Uterus (tissue), 4 donors: ENCODE data around the gene ADARB2. TPM values are rescaled to one million over a fixed set of nuclear protein-coding genes. Genes with fewer than 3 reads are reported as not detected.
"Not testable (repeated sequence)": the region's sequence is repeated elsewhere in the genome, so short reads cannot be mapped to it uniquely, and the experiment has no call there.

Source experiments
- DNase-seq, 2 donors: peaks; one replicate each; pipeline ENCODE4 v3.0.0-alpha.2; 2019 to 2020
- H3K27ac ChIP-seq, 2 donors: fragments of 200-600 bp; sonication (generic); 1 replicate in 1 of 2; 2 replicates in 1 of 2; pipeline ENCODE4 v1.5.1; 2016 to 2018
- H3K27me3 ChIP-seq, 2 donors: fragments of 200-600 bp; sonication (generic); one replicate each; pipeline ENCODE4 v1.5.1; 2018 to 2019; ENCODE audit warnings: control low read depth in 1 of 2
- H3K36me3 ChIP-seq, 2 donors: fragments of 200-600 bp; sonication (generic); one replicate each; pipeline ENCODE4 v1.5.1; 2019; ENCODE audit warnings: control low read depth in 1 of 2
- H3K4me1 ChIP-seq, 2 donors: fragments of 200-600 bp; sonication (generic); one replicate each; pipeline ENCODE4 v1.5.1; 2018 to 2019; ENCODE audit warnings: control low read depth in 1 of 2
- H3K4me3 ChIP-seq, 2 donors: fragments of 200-600 bp; sonication (generic); 1 replicate in 1 of 2; 2 replicates in 1 of 2; pipeline ENCODE4 v1.5.1; 2018 to 2019; ENCODE audit warnings: mild to moderate bottlenecking in 1 of 2
- H3K9me3 ChIP-seq, 2 donors: fragments of 200-600 bp; sonication (generic); one replicate each; pipeline ENCODE4 v1.5.1; 2019; ENCODE audit warnings: control low read depth in 1 of 2
- POLR2A ChIP-seq, 2 donors: fragments of 450-650 bp; IDR thresholded peaks; one replicate each; pipeline ENCODE4 v1.6.1; 2016; ENCODE audit warnings: antibody characterized with exemption in 2 of 2, mild to moderate bottlenecking in 1 of 2, moderate library complexity in 1 of 2
- intact Hi-C: fragments of 100-400 bp; cut with DNase I; formaldehyde crosslinking; loops from one replicate; pipeline ENCODE4 v1.15.1; 2023; ENCODE audit warnings: low total_unique reads
- total RNA-seq, 4 donors: library from RNA; depleted of rRNA in 3 of 4; stranded (reverse); fragments of >200 nt in 3 of 4; gene quantifications; one replicate each; pipeline versions ENCODE4 v1.1.0 to v1.2.4, GENCODE V29; 2014 to 2023
- TF ChIP-seq, protein P1 (sequence below), 4 experiments: fragments of 200-600 bp in 2 of 4; fragments of 450-650 bp in 2 of 4; sonication (generic) in 2 of 4; IDR thresholded peaks; one replicate each; pipeline ENCODE4 v1.5.1; 2016 to 2019; ENCODE audit warnings: antibody characterized with exemption in 4 of 4, mild to moderate bottlenecking in 2 of 4, moderate library complexity in 1 of 4
- donor health status: DM: yes; HTN: yes; CAD: no.

The ADARB2 gene
- total RNA-seq, 4 donors from 2014 or later, result 0.76 to 2.6 (median 2.0) TPM; not detected in 1

DNA sequence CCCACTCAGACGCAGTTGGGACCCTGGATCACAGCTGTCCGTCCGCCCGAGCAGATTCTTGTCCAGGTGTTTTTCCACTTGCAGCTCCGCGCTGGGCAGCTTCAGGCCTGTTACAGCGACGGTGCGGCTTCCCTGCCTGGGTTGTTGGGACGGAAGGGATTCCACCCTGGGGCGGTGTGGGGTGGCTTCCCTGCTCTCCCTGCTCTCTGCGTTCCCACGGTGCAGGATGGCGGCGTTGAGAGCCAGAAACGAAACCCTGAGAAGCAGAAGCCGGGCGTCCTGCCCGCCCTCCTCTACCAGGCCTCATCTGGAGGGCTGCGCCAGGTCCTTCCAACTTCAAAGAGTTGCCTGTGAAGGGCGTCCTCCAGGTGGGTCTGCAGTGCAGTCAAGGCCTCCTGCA lies 194.4 kb downstream of the ADARB2 start:
- Histone ChIP-seq H3K9me3 (no peaks in the 10 kb centered on the region), H3K27ac (no peak overlapping the region), H3K4me3 (no peak overlapping the region), H3K36me3 (no peaks in the 10 kb centered on the region), H3K27me3 (no peaks in the 10 kb centered on the region), H3K4me1 (no peaks in the 10 kb centered on the region)
- intact Hi-C loops, result no loop called here
- no peak for TF ChIP-seq POLR2A (IDR thresholded peaks at IDR 0.05)
- TF ChIP-seq, protein P1, sequence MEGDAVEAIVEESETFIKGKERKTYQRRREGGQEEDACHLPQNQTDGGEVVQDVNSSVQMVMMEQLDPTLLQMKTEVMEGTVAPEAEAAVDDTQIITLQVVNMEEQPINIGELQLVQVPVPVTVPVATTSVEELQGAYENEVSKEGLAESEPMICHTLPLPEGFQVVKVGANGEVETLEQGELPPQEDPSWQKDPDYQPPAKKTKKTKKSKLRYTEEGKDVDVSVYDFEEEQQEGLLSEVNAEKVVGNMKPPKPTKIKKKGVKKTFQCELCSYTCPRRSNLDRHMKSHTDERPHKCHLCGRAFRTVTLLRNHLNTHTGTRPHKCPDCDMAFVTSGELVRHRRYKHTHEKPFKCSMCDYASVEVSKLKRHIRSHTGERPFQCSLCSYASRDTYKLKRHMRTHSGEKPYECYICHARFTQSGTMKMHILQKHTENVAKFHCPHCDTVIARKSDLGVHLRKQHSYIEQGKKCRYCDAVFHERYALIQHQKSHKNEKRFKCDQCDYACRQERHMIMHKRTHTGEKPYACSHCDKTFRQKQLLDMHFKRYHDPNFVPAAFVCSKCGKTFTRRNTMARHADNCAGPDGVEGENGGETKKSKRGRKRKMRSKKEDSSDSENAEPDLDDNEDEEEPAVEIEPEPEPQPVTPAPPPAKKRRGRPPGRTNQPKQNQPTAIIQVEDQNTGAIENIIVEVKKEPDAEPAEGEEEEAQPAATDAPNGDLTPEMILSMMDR (IDR thresholded peaks at IDR 0.05), result no peak
- DNase-seq, result no peak

DNA sequence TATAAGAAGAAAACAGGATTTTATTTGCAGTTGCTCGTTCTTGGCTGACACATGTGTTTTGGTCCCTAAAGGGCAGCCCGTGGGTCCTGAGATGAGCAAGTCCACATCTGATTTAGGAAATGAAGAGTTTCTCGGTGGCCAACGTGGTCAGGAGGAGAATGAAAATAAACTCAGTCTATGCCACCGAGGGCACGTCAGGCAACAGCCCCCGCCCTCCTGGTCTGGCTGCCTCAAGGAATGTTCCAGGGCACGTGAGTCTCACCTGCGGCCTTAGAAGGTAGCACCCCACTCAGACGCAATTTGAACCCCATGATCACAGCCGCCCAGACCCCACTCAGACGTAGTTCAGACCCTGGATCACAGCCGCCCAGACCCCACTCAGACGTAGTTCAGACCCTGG lies 197.2 kb downstream of the ADARB2 start:
- Histone ChIP-seq H3K27ac (no peak overlapping the region), H3K27me3 (no peaks in the 10 kb centered on the region), H3K36me3 (no peaks in the 10 kb centered on the region), H3K9me3 (no peaks in the 10 kb centered on the region), H3K4me3 (no peak overlapping the region), H3K4me1 (no peaks in the 10 kb centered on the region)
- TF ChIP-seq POLR2A (IDR thresholded peaks at IDR 0.05), result no peak
- TF ChIP-seq, protein P1 (IDR thresholded peaks at IDR 0.05), result no peak
- intact Hi-C loops, result no loop called here
- no peak for DNase-seq

DNA sequence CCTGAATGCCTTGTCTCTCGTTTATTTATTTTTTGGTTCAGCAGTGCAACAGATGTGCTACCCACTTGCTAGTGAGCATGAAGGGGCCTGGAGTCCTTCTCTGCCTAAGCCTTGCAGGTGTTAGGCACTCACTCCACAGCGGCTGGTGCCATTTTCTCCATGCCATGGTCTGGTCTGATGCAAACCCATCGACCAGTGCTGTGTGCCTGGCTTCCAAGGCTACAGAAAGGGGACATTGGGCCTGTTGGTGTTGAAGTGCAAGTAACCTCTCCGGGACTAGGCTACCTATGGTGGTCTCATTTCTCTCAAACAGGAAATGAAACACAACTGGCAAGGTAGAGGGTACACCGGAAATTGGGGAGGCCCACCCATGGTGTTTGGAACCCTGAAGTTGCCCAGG lies 198.1 kb downstream of the ADARB2 start:
- intact Hi-C loops, result no loop called here
- Histone ChIP-seq H3K9me3 (no peaks in the 10 kb centered on the region), H3K4me3 (no peak overlapping the region), H3K27ac (no peak overlapping the region), H3K27me3 (no peaks in the 10 kb centered on the region), H3K4me1 (no peaks in the 10 kb centered on the region), H3K36me3 (no peaks in the 10 kb centered on the region)
- DNase-seq, result no peak
- TF ChIP-seq POLR2A (IDR thresholded peaks at IDR 0.05), result no peak
- TF ChIP-seq, protein P1 (IDR thresholded peaks at IDR 0.05), result no peak

DNA sequence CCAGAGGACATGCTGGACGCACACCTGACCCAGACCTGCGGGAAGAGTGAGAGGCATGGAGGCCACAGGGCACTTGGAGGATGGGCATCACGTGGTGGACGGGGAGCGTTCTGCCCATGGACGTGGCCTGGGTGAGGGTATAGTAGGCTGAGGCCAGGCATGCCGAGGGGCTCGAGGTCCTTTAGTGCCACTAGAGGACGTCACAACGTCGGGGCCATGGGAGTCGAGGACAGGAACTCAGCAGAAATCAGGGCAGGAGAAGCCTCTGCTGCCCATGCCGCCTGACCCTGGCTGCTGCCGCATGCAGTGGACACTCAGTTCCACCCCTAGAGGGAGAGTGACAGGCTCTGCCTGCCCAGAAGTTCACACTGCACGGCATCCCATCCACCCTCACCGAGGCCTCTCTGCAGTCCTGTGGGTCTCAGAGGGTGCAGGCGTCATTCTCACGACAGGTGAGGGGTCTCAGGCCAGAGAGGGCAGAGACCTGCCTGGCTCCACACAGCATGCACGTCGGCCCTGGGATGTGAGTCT lies 198.7 kb downstream of the ADARB2 start:
- TF ChIP-seq, protein P1 (IDR thresholded peaks at IDR 0.05), result no peak
- no peak for TF ChIP-seq POLR2A (IDR thresholded peaks at IDR 0.05)
- Histone ChIP-seq H3K4me1 (no peaks in the 10 kb centered on the region), H3K9me3 (no peaks in the 10 kb centered on the region), H3K27ac (no peak overlapping the region), H3K27me3 (no peaks in the 10 kb centered on the region), H3K4me3 (no peak overlapping the region), H3K36me3 (no peaks in the 10 kb centered on the region)
- intact Hi-C loops, result no loop called here
- DNase-seq, result no peak

DNA sequence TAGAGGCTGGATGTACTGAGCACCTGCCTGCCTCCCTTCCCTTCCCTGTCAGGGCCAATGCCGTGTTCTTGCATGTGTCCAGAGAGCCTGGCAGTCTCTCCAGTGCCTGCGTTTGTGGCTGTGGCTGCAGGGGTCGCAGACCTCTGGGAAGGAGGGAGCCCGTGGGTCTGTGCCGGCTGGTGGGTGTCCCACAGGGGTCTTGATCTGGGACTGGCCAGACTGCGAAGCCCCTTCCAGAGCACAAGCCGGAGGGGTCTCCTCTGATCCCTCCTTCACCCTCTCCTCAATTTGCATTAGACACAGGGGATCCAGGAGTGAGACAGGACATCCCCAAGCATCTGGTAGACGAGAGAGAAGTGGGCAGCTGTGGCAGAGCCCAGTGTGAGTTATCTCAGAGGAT lies 199.2 kb downstream of the ADARB2 start:
- Histone ChIP-seq H3K27me3 (no peaks in the 10 kb centered on the region), H3K9me3 (no peaks in the 10 kb centered on the region), H3K4me1 (no peaks in the 10 kb centered on the region), H3K4me3 (no peak overlapping the region), H3K27ac (no peak overlapping the region), H3K36me3 (no peaks in the 10 kb centered on the region)
- DNase-seq, result no peak
- TF ChIP-seq, protein P1 (IDR thresholded peaks at IDR 0.05), result no peak
- no peak for TF ChIP-seq POLR2A (IDR thresholded peaks at IDR 0.05)
- intact Hi-C loops, result no loop called here

DNA sequence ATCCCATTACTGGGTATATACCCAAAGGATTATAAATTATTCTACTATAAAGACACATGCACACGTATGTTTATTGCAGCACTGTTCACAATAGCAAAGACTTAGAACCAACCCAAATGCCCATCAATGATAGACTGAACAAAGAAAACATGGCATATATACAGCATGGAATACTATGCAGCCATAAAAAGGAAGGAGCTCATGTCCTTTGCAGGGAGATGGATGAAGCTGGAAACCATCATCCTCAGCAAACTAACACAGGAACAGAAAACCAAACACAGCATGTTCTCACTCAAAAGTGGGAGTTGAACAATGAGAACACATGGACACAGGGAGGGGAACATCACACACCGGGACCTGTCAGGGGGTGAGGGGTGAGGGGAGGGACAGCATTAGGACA lies 199.9 kb downstream of the ADARB2 start:
- H3K4me3 ChIP-seq, H3K27me3 ChIP-seq, intact Hi-C loops, H3K9me3 ChIP-seq, H3K27ac ChIP-seq, H3K4me1 ChIP-seq, DNase-seq, H3K36me3 ChIP-seq: not testable (repeated sequence)
